Measurements from ENCODE around the gene TMEM14A.

TMEM14A gene

DNA sequence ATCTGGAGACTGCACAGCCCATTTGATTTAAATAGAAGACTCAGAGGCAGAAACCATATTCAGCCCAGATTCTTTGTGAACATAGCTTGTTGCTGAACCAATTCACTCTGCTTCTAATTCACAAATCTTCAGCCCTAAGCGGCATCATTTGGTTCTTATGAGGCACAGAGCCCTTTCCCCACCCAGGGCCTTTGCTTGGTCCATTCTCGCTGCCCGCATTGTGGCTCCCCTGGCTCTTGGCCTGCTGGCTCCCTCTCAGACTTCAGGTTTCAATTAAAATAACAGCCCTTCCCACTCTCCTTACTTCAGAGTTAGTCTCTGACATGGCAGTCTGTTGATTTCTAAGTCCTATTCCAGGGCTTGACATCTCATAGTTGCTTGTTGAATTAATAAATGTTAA is 9.4 kb upstream of the TMEM14A start:
- Histone ChIP-seq H3K4me1 (ENCODE audit: control insufficient read depth, insufficient read depth, low read length) (peaks cover 4% of the 10 kb centered on the region), H3K9me3 (ENCODE audit: control insufficient read depth, insufficient read depth, low read length) (no peaks in the 10 kb centered on the region), H3K9ac (ENCODE audit: low read depth, low read length) (no peak overlapping the region), H3K27me3 (ENCODE audit: control insufficient read depth, insufficient read depth, low read length) (peaks cover 11% of the 10 kb centered on the region), H3K4me3 (ENCODE audit: low read depth, low read length) (no peak overlapping the region), H3K36me3 (ENCODE audit: control insufficient read depth, insufficient read depth, low read length) (no peaks in the 10 kb centered on the region)

DNA sequence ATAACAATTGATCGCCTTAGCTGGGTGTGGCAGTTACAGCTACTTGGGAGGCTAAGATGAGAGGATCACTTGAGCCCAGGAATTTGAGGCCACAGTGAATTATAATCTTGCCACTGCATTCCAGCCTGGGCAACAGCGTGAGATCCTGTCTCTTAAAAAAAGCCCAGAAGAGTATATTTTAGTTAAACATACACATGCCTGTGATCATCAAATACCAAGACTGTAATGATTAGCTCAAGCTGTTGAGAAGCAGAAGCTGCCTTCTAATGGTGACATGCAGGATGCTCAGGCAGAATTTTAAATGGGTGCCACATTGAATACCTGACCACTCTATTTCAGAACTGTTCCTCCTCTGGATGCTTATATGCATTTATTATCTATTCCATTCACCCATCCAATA is 8.9 kb upstream of the TMEM14A start:
- Histone ChIP-seq H3K9ac (ENCODE audit: low read depth, low read length) (no peak overlapping the region), H3K4me1 (ENCODE audit: control insufficient read depth, insufficient read depth, low read length) (peaks cover 4% of the 10 kb centered on the region), H3K27me3 (ENCODE audit: control insufficient read depth, insufficient read depth, low read length) (peaks cover 11% of the 10 kb centered on the region), H3K36me3 (ENCODE audit: control insufficient read depth, insufficient read depth, low read length) (no peaks in the 10 kb centered on the region), H3K4me3 (ENCODE audit: low read depth, low read length) (no peak overlapping the region), H3K9me3 (ENCODE audit: control insufficient read depth, insufficient read depth, low read length) (no peaks in the 10 kb centered on the region)

DNA sequence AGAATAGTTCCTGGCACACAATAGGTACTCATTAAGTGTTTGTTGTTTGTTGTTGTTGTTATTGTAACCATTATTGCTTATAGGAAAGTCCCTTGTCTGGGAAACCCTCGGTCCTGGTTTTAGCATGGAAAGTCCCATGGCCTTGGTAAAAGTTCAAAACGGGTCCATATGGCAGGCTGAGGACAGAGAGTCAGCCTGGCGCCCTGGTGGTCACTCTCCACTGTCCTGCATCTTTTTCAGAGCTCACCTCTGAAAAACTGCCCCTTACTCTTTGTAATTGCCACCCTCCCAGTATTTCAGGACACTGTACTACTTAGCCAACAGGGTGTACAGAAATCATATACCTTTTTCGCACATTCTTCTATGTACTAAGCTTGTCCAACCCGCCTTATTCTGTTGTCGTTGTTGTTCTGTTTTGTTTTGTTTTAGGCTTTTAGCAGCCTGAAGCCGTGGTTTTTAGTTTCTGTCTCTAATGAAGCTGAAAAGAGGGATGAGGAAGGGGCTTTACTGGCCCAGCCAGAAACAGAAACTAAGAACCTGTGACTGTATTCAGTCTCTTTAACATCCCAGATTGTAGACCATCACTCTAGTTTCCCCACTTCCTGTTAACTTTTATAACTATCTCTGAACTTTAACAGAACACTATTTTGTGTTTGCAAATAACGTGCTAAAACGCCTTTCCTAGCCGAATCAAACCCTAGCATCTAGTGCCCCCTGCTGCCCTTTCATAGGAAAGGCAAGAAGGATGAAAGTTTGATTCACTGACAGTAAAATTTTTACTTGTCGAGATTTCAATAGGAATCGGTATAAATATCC is 7.6 kb upstream of the TMEM14A start:
- no peaks in the 10 kb centered on the region for H3K36me3 ChIP-seq (ENCODE audit: control insufficient read depth, insufficient read depth, low read length)
- no peaks in the 10 kb centered on the region for H3K9me3 ChIP-seq (ENCODE audit: control insufficient read depth, insufficient read depth, low read length)
- H3K9ac ChIP-seq (ENCODE audit: low read depth, low read length) = no peak overlapping the region
- peak overlapping the region; percentile 84 for H3K4me3 ChIP-seq (ENCODE audit: low read depth, low read length)
- peaks cover 4% of the 10 kb centered on the region for H3K4me1 ChIP-seq (ENCODE audit: control insufficient read depth, insufficient read depth, low read length)
- H3K27me3 ChIP-seq (ENCODE audit: control insufficient read depth, insufficient read depth, low read length) = peaks cover 11% of the 10 kb centered on the region

DNA sequence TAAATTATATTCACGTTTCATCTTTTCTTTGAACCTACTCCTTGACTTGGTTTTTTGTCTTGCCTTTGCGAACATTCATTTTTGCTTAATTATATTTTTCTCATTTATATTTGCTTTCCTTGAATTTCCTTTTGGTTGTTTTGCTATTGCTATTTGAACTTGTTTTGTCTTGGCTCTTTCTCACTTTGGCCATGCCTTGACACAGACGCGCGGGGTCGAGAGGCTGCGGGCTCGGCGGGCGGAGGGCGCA is 7.1 kb upstream of the TMEM14A start:
- Histone ChIP-seq H3K27me3 (ENCODE audit: control insufficient read depth, insufficient read depth, low read length) (peaks cover 11% of the 10 kb centered on the region), H3K4me1 (ENCODE audit: control insufficient read depth, insufficient read depth, low read length) (peaks cover 4% of the 10 kb centered on the region), H3K9ac (ENCODE audit: low read depth, low read length) (peak overlapping the region; percentile 58), H3K4me3 (ENCODE audit: low read depth, low read length) (peak overlapping the region; percentile 84), H3K36me3 (ENCODE audit: control insufficient read depth, insufficient read depth, low read length) (peaks cover 2% of the 10 kb centered on the region), H3K9me3 (ENCODE audit: control insufficient read depth, insufficient read depth, low read length) (no peaks in the 10 kb centered on the region)

DNA sequence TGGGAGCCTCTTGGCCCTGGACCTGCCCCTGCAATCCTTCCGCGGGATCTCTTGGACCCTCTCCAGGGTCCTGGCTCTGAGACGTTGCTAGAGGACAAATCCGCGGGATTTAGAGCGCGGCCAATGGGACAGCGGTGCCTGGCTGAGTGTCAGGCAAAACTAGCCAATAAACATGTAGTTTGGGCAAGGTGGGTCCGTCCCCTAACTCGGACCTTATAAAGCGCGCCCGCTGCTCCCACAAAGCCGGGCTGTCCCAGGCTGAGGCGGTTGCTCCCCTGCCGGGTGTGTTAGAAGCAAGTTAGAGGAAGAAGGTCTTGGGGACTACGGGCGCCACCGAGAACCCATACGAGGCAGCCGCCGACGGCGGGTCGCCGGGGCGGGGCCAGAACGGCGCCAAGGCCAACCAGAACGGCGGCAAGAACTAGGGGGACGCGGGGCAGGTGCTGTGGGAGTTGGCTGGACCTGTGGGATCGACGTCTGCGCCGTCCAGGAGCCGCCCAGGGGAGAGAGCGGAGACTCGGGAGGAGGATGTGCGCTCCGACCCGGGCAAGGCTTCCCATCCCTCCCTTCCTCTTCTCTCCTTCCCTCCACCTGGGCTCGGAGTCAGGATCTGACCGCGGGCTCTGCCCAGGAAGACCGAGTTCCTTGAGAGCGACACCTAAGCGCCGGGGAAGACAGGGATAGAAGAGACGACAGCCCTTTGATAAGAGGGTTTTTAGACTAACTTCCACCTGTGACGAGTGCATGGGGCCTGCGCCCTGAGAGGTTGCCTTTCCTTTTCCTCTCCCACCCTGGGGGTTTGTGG is 6.5 kb upstream of the TMEM14A start:
- Histone ChIP-seq H3K9me3 (ENCODE audit: control insufficient read depth, insufficient read depth, low read length) (no peaks in the 10 kb centered on the region), H3K27me3 (ENCODE audit: control insufficient read depth, insufficient read depth, low read length) (peaks cover 11% of the 10 kb centered on the region), H3K4me1 (ENCODE audit: control insufficient read depth, insufficient read depth, low read length) (peaks cover 4% of the 10 kb centered on the region), H3K4me3 (ENCODE audit: low read depth, low read length) (peak overlapping the region; percentile 84), H3K36me3 (ENCODE audit: control insufficient read depth, insufficient read depth, low read length) (peaks cover 2% of the 10 kb centered on the region), H3K9ac (ENCODE audit: low read depth, low read length) (peak overlapping the region; percentile 60)

DNA sequence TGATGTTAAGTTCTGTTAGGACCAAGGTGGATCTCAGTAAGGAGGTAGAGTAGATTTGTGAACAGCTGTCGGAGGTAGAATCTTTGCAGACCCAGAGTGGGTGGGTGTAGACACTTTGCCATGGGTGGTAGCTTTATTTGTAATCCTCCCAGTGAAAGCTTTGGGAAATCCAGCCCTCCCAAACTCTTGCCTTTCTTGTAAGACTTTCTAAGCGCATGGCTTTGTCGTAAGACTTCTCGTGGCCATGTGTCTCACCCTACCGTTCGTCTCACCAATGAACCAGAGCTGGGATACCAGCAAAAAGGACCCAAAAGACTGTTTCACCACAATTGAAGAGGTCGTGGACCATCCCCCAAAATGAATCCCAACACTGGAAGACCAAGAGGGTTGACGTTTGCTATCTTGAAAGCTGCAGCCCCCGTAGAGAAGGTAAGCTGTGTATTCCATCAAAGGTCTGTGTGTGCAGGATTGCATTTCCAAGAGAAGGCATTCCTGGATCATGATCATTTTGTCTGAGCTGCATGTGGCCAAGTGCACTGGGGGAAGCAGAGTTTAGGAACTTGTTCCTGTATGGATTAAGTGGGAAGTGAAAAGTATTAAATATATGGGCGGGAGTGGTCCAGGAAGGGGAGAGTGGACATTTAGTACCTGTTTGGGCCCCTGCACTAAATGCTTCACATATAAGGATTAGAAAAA is 5.8 kb upstream of the TMEM14A start:
- H3K4me1 ChIP-seq (ENCODE audit: control insufficient read depth, insufficient read depth, low read length) = peaks cover 4% of the 10 kb centered on the region
- peak overlapping the region; percentile 84 for H3K4me3 ChIP-seq (ENCODE audit: low read depth, low read length)
- no peaks in the 10 kb centered on the region for H3K9me3 ChIP-seq (ENCODE audit: control insufficient read depth, insufficient read depth, low read length)
- peaks cover 2% of the 10 kb centered on the region for H3K36me3 ChIP-seq (ENCODE audit: control insufficient read depth, insufficient read depth, low read length)
- H3K9ac ChIP-seq (ENCODE audit: low read depth, low read length) = peak overlapping the region; percentile 60
- peaks cover 11% of the 10 kb centered on the region for H3K27me3 ChIP-seq (ENCODE audit: control insufficient read depth, insufficient read depth, low read length)

DNA sequence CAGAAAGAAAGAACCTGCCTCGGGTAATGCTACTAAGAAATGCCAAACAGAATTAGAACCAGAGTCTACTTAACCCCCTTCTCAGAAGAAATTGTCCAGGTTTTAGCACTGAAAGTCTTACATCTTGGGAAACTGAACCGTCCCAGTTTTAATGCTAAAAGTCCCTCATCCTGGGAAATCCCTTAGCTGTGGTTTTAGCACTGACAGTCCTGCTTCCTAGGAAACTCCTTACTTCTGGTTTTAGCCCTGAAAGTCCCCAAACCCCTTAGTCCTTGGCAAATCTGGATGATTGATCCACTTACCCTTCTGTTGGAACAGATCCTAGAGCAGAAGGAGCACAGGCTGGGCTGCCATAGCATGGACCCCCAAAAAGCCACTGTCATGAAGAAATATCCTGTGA is 4.8 kb upstream of the TMEM14A start:
- H3K9ac ChIP-seq (ENCODE audit: low read depth, low read length) = peak overlapping the region; percentile 16
- H3K4me3 ChIP-seq (ENCODE audit: low read depth, low read length) = peak overlapping the region; percentile 84

DNA sequence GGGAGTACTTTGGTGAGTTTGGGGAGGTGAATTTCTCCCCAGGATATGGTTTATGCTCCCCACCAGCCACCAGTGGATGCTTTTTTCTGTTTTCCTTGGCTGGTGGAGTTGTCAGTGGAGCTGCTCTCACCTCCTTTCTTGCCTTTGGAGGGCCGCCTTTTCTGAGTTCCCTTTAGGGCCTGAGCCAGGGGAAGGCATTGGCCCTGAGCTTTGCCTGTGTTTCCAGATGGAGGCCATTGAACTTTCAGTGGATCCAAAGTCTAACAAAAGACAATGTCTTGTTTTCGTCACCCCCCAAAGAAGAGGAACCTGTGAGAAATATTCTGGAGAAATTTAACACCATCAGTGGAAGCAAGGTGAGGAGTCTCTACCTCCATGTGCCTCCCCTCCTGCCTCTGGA is 4.4 kb upstream of the TMEM14A start:
- Histone ChIP-seq H3K9ac (ENCODE audit: low read depth, low read length) (no peak overlapping the region), H3K4me3 (ENCODE audit: low read depth, low read length) (no peak overlapping the region), H3K36me3 (ENCODE audit: control insufficient read depth, insufficient read depth, low read length) (peaks cover 2% of the 10 kb centered on the region), H3K4me1 (ENCODE audit: control insufficient read depth, insufficient read depth, low read length) (peaks cover 4% of the 10 kb centered on the region), H3K27me3 (ENCODE audit: control insufficient read depth, insufficient read depth, low read length) (peaks cover 14% of the 10 kb centered on the region), H3K9me3 (ENCODE audit: control insufficient read depth, insufficient read depth, low read length) (no peaks in the 10 kb centered on the region)

More for the DNA sequence above, 4.8 kb upstream of the TMEM14A start:
- Histone ChIP-seq H3K4me1 (ENCODE audit: control insufficient read depth, insufficient read depth, low read length) (peaks cover 4% of the 10 kb centered on the region), H3K36me3 (ENCODE audit: control insufficient read depth, insufficient read depth, low read length) (peaks cover 2% of the 10 kb centered on the region), H3K27me3 (ENCODE audit: control insufficient read depth, insufficient read depth, low read length) (peaks cover 11% of the 10 kb centered on the region), H3K9me3 (ENCODE audit: control insufficient read depth, insufficient read depth, low read length) (no peaks in the 10 kb centered on the region)

DNA sequence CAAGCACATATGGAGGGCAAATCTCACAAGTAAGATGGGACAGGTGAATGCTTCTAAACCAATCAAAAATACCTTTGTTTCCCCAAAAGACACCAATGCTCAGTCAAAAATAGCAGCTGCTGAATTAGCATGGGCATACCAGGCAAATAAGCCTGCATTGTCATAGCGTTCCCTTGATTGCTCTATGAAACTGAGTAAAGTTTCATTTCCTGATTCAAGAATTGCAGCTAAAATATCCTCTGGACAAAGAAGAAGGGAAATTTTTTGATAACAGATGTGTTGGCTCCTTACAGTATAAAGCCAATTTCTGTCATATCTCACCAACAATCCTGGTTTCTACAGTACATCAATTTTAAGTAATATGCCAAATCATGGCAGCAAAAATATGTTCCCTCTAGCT is 3.3 kb upstream of the TMEM14A start:
- Histone ChIP-seq H3K27me3 (ENCODE audit: control insufficient read depth, insufficient read depth, low read length) (peaks cover 21% of the 10 kb centered on the region), H3K4me1 (ENCODE audit: control insufficient read depth, insufficient read depth, low read length) (peaks cover 6% of the 10 kb centered on the region), H3K9ac (ENCODE audit: low read depth, low read length) (no peak overlapping the region), H3K36me3 (ENCODE audit: control insufficient read depth, insufficient read depth, low read length) (peaks cover 2% of the 10 kb centered on the region), H3K9me3 (ENCODE audit: control insufficient read depth, insufficient read depth, low read length) (no peaks in the 10 kb centered on the region), H3K4me3 (ENCODE audit: low read depth, low read length) (no peak overlapping the region)

DNA sequence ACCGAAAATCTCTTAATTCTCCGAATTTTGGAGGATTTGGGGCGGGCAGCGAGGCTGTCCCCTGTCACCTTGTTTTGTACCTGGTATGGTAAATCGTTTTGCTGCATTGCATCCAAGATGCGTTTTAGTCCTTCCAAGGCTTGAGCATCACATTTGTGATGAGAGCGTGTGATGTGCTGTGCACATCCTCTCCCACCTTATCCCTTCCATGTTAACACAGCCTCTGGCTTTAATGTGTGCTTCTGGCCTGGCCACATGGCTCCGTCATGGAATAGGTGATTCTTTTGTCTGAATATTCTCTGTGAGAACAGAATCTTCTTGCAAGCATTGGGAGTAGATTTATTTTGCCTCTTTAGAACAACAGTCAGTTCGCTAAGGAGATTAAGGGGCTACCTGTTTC is 763 bp downstream of the TMEM14A start:
- H3K9ac ChIP-seq (ENCODE audit: low read depth, low read length) = no peak overlapping the region

DNA sequence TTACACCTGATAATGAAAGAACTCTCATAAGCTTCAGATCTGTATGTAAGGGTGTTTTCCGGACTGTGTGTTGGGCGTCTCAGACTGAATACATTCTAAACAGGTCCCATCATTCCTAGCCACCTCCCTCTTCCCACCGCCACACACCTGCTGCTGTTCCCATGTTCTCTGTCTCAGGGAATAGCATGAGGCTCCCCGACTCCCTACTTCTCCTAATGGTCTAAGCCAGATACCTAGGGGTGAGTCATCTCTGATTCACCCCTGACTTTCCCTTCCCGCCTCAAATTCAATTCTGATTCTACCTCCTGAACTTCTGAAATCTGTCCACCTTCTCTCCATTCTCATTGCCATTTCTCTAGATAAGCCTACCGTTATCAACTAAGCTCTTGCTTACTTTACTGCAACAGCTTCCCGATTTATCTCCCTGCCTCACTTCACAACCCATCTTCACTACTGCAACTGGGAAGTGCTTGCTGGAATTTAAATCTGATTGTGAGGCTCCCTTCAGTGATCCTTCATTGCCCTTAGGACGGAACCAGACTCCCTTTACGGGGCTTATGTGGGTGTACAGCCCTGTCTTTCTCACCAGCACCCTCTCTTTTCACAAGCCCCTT is 1.6 kb downstream of the TMEM14A start:
- H3K9ac ChIP-seq (ENCODE audit: low read depth, low read length) = no peak overlapping the region
- peaks cover 6% of the 10 kb centered on the region for H3K4me1 ChIP-seq (ENCODE audit: control insufficient read depth, insufficient read depth, low read length)
- H3K4me3 ChIP-seq (ENCODE audit: low read depth, low read length) = no peak overlapping the region
- H3K27me3 ChIP-seq (ENCODE audit: control insufficient read depth, insufficient read depth, low read length) = peaks cover 9% of the 10 kb centered on the region
- no peaks in the 10 kb centered on the region for H3K9me3 ChIP-seq (ENCODE audit: control insufficient read depth, insufficient read depth, low read length)
- peaks cover 2% of the 10 kb centered on the region for H3K36me3 ChIP-seq (ENCODE audit: control insufficient read depth, insufficient read depth, low read length)

More for the DNA sequence above, 763 bp downstream of the TMEM14A start:
- Histone ChIP-seq H3K4me3 (ENCODE audit: low read depth, low read length) (peak overlapping the region; percentile 82), H3K27me3 (ENCODE audit: control insufficient read depth, insufficient read depth, low read length) (peaks cover 9% of the 10 kb centered on the region), H3K9me3 (ENCODE audit: control insufficient read depth, insufficient read depth, low read length) (no peaks in the 10 kb centered on the region), H3K36me3 (ENCODE audit: control insufficient read depth, insufficient read depth, low read length) (peaks cover 2% of the 10 kb centered on the region), H3K4me1 (ENCODE audit: control insufficient read depth, insufficient read depth, low read length) (peaks cover 6% of the 10 kb centered on the region)
